Astrocyte of the hippocampus (primary cell): ENCODE measurements around the gene FBXL3.
A peak's percentile ranks its signal among the peaks of the same experiment; 100 is the strongest.
"Not testable (repeated sequence)": the region's sequence is repeated elsewhere in the genome, so short reads cannot be mapped to it uniquely, and the experiment has no call there.

Experiments used
- DNase-seq: peaks from one replicate; pipeline ENCODE4 v3.0.0; 2011; ENCODE audit warnings: low read depth, low spot score

Gene FBXL3

GRCh38 chr13:77028202-77028601, 1.2 kb upstream of the FBXL3 start:
- peak; percentile 46 for DNase-seq

- peak; percentile 73 for DNase-seq
These were observed 601 bp downstream of the FBXL3 start for GRCh38 chr13:77026255-77026860.

- no peak for DNase-seq
These were observed 4.6 kb downstream of the FBXL3 start for GRCh38 chr13:77022341-77022740.

- no peak for DNase-seq
These were observed 7.2 kb downstream of the FBXL3 start for GRCh38 chr13:77019756-77020155.

GRCh38 chr13:77016888-77017623, 9.9 kb downstream of the FBXL3 start:
- DNase-seq, result no peak

- peak; percentile 57 for DNase-seq
These were observed 10.6 kb downstream of the FBXL3 start for GRCh38 chr13:77016251-77016812.

- no peak for DNase-seq
These were observed 11.9 kb downstream of the FBXL3 start for GRCh38 chr13:77014906-77015685.

- DNase-seq, result no peak
These were observed 13.0 kb downstream of the FBXL3 start for GRCh38 chr13:77013853-77014542.

- not testable (repeated sequence) for DNase-seq
These were observed 17.2 kb downstream of the FBXL3 start for GRCh38 chr13:77009719-77010118.

GRCh38 chr13:77009011-77009410, 17.9 kb downstream of the FBXL3 start:
- DNase-seq, result no peak

GRCh38 chr13:77008337-77008736, 18.6 kb downstream of the FBXL3 start:
- DNase-seq, result not testable (repeated sequence)

GRCh38 chr13:77002590-77003190, 24.3 kb downstream of the FBXL3 start:
- peak; percentile 50 for DNase-seq

- DNase-seq, result no peak
These were observed 24.9 kb downstream of the FBXL3 start for GRCh38 chr13:77001963-77002587.

- no peak for DNase-seq
These were observed 25.4 kb downstream of the FBXL3 start for GRCh38 chr13:77001540-77001939.

GRCh38 chr13:77000475-77000874, 26.5 kb downstream of the FBXL3 start:
- DNase-seq, result no peak

GRCh38 chr13:76994281-76994680, 32.7 kb downstream of the FBXL3 start:
- DNase-seq, result no peak

GRCh38 chr13:76993473-76993872, 33.5 kb downstream of the FBXL3 start:
- no peak for DNase-seq

GRCh38 chr13:76993021-76993420, 33.9 kb downstream of the FBXL3 start:
- DNase-seq, result peak; percentile 24

- peak; percentile 47 for DNase-seq
These were observed 34.4 kb downstream of the FBXL3 start for GRCh38 chr13:76992548-76993001.

GRCh38 chr13:76991796-76992547, 35.0 kb downstream of the FBXL3 start, which contains the start of gene CLN5:
CLN5 (plus strand) TSS chr13:76992081; CDS start chr13:76992099, 18 bp downstream.
- peak; percentile 97 for DNase-seq
